Dermis lymphatic vessel endothelial cell (primary cell): ENCODE data around the gene ZNF595. TPM values are rescaled to one million over a fixed set of nuclear protein-coding genes. Genes with fewer than 3 reads are reported as not detected.

ENCODE experiments used
- total RNA-seq: library from RNA; depleted of rRNA; stranded (reverse); fragments of >200 nt; gene quantifications from 2 replicates; pipeline ENCODE4 v1.2.1, GENCODE V29; 2014

Gene ZNF595
- total RNA-seq = 10.4 and 13.6 TPM in 2 replicates

DNA sequence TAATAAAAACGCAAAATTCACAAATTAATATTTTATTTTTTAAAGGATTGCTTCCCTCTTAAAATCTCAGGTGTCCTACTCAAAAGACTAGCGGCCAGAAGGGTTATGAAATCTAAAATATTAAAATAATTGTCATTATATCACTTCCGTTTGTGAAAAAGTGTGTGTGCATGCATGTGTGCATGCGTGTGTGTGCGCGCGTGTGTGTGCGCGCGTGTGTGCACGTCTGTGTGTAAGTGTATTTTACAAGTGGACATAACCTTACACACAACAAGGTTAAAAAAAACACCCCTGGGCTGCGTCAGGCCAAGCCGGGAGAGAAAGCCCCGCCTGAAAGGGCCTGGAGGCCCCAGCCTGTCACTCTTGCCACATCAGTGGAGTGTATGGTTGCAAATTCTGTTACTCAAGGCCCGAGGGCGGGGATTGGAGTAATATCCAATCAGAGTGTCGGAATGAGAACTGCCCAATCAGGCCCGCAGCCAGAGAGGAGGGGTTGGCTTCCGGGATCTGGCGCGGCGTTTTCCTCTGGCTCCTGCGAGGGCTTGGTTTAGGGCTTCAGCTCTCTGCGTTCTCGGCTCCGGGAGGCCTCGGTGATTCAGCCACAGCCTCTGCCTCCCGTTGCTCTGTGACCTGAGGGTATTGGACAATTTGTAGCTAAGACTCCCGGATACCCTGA is at the start of gene ZNF595:
TSS of gene ZNF595 (plus strand) at position 518 of the 676 bp plus-strand sequence. CDS start 168 bp downstream, outside the sequence.

GRCh38 chr4:124275-125081 is 71.4 kb downstream of the ZNF595 start, which contains the start of gene ZNF718:
Gene ZNF718 (plus strand): TSS chr4:124501. CDS start chr4:124671, 170 bp downstream.

Other genes starting within 250 kb of the ZNF595 start
- 3.1 and 4.3 TPM in 2 replicates for gene ZNF718, start 71.2 kb downstream of the ZNF595 start, total RNA-seq